Gastrocnemius medialis (tissue), 4 donors: ENCODE measurements around the gene ASB10.

ENCODE experiments used
- CTCF ChIP-seq, 5 experiments: fragments of 450-650 bp in 3 of 5; fragments of 200-600 bp in 2 of 5; sonication (generic) in 2 of 5; IDR thresholded peaks in 4 of 5; conservative IDR thresholded peaks in 1 of 5; 1 replicate in 4 of 5; 2 replicates in 1 of 5; pipeline ENCODE4 v1.5.1; 2016 to 2019; ENCODE audit warnings: antibody characterized with exemption in 5 of 5, mild to moderate bottlenecking in 3 of 5, moderate library complexity in 3 of 5
- POLR2A ChIP-seq, 2 donors: fragments of 450-650 bp; IDR thresholded peaks; one replicate each; pipeline ENCODE4 v1.6.1; 2017; ENCODE audit warnings: antibody characterized with exemption in 2 of 2, mild to moderate bottlenecking in 2 of 2, moderate library complexity in 2 of 2

- no peak for TF ChIP-seq CTCF (IDR thresholded peaks at IDR 0.05 in 4 of 5, conservative IDR thresholded peaks at IDR 0.05 in 1 of 5)
- TF ChIP-seq POLR2A (IDR thresholded peaks at IDR 0.05), result no peak
These were observed 48.2 kb upstream of the ASB10 start for GRCh38 chr7:151235091-151235787.
